GM12801 (cell line): ENCODE data around the gene HTRA3.

Experiments used
- TF ChIP-seq, protein P1 (sequence below): IDR thresholded peaks from one replicate; pipeline ENCODE4 v1.5.1; 2011; ENCODE audit warnings: control low read depth; ENCODE audit not compliant: insufficient read length; ENCODE audit errors: extremely low read depth

Gene HTRA3

GRCh38 chr4:8276358-8277240 is 7.0 kb downstream of the HTRA3 start:
- TF ChIP-seq, protein P1, sequence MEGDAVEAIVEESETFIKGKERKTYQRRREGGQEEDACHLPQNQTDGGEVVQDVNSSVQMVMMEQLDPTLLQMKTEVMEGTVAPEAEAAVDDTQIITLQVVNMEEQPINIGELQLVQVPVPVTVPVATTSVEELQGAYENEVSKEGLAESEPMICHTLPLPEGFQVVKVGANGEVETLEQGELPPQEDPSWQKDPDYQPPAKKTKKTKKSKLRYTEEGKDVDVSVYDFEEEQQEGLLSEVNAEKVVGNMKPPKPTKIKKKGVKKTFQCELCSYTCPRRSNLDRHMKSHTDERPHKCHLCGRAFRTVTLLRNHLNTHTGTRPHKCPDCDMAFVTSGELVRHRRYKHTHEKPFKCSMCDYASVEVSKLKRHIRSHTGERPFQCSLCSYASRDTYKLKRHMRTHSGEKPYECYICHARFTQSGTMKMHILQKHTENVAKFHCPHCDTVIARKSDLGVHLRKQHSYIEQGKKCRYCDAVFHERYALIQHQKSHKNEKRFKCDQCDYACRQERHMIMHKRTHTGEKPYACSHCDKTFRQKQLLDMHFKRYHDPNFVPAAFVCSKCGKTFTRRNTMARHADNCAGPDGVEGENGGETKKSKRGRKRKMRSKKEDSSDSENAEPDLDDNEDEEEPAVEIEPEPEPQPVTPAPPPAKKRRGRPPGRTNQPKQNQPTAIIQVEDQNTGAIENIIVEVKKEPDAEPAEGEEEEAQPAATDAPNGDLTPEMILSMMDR: no peak

GRCh38 chr4:8277356-8278008 is 7.9 kb downstream of the HTRA3 start:
- TF ChIP-seq, protein P1: no peak

DNA sequence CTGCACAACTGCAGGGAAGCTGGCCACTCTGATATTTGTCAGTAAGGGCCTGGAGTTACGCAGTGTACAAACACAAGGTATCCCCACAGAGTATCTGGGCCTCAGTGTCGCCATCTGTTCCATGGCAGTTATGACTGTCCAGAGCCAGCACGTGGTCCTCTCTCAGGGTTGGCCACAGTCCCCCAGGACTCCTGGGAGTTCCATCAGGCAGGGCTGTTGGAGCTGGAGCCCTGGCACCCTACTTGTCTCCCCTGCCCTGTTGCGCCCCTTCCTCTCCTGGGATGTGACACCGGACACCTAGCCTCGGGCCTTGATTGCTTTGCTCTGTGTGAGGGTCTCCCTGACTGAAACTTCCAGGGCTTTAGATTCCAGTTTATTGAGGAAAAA is 8.4 kb downstream of the HTRA3 start:
- TF ChIP-seq, protein P1: no peak

DNA sequence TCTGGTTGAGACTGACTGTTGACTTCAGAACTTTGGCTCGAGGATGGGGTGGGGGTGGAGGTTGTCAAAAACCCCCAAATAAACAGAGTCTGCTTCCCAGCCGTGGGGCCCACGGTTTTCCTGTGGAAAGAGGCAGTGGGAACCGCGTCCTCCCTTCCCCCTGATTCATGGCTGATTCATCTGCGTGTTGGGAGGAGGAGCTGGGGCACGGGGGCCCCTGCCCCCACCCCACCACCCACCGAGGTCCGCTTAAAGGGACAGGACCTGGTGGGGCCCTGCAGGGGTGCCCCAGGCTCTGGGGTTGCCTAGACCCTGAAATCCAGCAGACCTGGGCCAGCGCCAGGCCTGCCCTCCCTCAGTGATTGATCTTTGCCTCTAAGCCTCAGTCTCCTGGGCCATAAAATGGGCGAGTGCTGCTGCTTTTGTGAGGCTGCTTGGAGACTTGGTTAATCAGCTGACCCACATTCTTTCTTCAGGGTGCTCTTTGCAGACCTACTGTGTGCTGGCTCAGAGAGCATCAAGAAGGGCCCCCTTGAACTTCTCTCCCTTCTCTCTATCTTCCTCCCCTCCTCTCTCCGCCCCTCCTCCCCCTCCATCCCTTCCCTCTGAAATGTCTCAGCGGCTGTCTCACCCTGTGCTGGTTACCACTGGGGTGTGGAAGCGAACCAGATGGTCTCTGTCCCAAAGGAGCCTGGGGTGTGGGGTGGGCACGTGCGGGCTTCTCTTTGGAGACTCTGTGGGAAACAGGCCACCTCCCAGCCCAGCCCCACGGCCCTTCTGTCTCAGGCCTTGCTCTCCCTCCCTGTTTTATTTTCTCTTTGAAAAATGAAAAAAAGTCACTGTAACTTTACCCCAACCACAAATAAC is 9.1 kb downstream of the HTRA3 start:
- TF ChIP-seq, protein P1: no peak

GRCh38 chr4:8279321-8280157 is 10.0 kb downstream of the HTRA3 start:
- TF ChIP-seq, protein P1: no peak

- TF ChIP-seq, protein P1: no peak
Measured at GRCh38 chr4:8280158-8280875, 10.8 kb downstream of the HTRA3 start.
